ENCODE data around the gene ECI2.

The ECI2 gene

DNA sequence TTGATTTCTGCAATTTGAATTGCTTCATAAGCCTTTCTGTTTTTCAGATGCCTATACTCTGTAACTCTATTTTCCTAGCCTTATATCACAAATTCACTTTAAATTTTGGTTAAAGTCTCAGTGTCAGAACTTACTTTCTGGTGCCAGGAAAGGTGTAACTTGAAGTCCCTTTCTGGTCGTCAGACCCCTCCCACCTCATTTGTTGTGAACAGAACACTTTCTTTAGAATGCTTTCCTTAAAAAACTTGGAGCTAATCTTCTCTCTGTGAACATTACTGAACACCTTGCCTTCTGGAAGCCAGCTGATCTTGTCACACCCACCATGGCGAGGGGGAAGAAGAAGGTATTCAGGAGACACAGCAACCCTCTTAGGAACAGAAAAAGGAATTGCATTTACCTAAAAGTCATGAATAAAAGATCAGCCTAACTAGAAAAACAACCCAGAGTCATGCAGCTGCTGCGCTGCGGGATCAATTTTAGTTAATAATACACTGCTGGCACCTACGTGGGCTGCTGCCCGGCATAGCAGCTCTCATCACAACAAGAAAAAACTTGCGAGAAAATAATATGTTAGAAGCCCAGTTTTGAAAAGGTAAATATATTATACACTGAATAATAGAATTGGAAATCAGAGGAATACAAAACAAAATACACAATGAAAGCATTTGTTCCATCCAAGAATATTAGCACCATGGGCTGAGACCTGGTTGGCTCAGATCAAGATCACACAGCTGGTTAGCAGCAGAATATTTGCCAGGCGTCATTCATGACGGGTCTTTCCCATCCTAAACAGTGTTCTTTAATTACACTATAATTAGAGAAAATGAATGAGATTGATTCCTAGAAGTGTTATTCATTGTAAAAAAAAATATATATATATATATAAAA, 50.7 kb downstream of the ECI2 start:
- H3K4me3 ChIP-seq (ENCODE audit: low read depth, low read length): no peak overlapping the region
- TF ChIP-seq, protein P1, sequence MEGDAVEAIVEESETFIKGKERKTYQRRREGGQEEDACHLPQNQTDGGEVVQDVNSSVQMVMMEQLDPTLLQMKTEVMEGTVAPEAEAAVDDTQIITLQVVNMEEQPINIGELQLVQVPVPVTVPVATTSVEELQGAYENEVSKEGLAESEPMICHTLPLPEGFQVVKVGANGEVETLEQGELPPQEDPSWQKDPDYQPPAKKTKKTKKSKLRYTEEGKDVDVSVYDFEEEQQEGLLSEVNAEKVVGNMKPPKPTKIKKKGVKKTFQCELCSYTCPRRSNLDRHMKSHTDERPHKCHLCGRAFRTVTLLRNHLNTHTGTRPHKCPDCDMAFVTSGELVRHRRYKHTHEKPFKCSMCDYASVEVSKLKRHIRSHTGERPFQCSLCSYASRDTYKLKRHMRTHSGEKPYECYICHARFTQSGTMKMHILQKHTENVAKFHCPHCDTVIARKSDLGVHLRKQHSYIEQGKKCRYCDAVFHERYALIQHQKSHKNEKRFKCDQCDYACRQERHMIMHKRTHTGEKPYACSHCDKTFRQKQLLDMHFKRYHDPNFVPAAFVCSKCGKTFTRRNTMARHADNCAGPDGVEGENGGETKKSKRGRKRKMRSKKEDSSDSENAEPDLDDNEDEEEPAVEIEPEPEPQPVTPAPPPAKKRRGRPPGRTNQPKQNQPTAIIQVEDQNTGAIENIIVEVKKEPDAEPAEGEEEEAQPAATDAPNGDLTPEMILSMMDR (IDR thresholded peaks at IDR 0.05; ENCODE audit: low read depth, low read length): no peak
- in situ Hi-C loops (cut with HindIII; ENCODE audit: low sequenced_read_pairs): no loop called here
- no peak for DNase-seq (ENCODE audit: low read depth, low spot score)

DNA sequence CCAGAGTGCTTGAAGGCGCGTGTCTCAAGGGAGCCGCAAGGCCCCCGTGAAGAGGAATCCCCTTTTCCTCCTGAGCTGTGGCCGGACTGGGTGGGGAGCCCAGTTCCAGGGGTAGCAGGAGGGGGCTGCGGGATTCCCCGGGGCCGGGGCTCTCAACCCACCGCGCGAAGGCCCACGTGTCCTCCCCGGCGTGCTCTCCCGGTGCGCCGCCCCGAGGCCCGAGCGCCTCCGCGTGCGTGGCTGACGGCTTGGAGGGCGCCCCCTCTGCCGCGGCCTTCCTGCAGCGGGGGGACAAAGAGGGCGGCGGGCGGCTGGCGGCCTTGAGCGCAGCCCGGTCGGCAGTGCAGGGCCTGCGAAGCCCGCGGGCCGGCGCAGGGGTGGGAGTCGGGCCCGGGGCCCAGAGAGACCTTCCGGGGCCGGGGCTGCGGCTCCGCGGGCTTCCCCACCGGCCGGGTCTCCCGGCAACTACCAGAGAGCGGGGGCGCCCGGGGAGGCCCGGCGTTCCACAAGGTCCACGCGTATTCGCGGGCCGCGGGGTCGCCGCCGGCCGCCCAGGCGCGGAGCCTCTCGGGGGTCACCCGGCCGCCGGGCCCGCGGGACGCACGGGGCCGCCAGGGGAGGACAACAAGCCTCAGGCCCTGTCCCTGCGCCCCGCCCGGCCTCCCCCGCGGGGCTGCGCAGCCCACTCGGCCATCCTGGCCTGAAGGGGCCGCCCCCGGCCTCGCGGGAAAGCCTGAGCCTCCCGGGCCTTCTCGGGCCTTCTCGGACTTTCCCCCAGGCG, 56.5 kb downstream of the ECI2 start, which contains the start of gene FAM217A:
Gene FAM217A (minus strand): TSS at position 447 of the 781 bp plus-strand sequence. CDS start 1,723 bp downstream, outside the sequence.
- DNase-seq (ENCODE audit: low read depth, low spot score): no peak
- H3K4me3 ChIP-seq (ENCODE audit: low read depth, low read length): no peak within 1 kb of the TSS
- TF ChIP-seq, protein P1 (IDR thresholded peaks at IDR 0.05; ENCODE audit: low read depth, low read length): no peak
- in situ Hi-C loops (cut with HindIII; ENCODE audit: low sequenced_read_pairs): no loop called here

DNA sequence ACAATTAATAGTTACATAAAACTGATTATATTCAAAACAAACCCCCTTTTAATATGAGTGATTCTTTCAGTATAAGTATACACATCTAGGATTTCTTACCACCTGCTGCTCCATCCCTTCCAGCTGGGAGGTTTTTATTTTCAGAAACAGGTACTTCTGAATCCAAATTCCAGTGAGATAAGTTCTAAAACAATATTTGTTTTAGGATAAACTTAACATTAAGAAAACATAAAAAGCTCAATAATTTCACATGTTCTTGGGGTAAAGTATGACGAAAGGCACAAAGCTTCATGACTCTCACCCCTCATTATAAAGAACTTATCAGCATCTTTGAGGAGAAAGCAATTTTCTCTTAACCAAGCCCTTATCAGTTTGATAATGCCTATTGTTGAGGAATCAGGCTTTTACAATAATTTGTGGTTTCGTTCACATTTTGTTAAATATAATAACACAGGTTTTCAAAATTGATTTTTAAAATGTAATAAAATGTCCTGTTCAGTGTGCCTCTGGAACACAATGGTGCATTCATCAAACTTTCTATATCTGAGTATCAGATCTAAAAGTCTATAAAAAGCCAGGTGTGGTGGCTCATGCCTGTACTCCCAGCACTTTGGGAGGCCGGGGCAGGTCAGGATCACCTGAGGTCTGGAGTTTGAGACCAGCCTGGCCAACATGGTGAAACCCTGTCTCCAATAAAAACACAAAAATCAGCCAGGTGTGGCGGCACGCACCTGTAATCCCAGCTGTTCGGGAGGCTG, 60.7 kb downstream of the ECI2 start:
- in situ Hi-C loops (cut with HindIII; ENCODE audit: low sequenced_read_pairs): no loop called here
- TF ChIP-seq, protein P1 (IDR thresholded peaks at IDR 0.05; ENCODE audit: low read depth, low read length): no peak
- DNase-seq (ENCODE audit: low read depth, low spot score): no peak
- H3K4me3 ChIP-seq (ENCODE audit: low read depth, low read length): no peak overlapping the region

DNA sequence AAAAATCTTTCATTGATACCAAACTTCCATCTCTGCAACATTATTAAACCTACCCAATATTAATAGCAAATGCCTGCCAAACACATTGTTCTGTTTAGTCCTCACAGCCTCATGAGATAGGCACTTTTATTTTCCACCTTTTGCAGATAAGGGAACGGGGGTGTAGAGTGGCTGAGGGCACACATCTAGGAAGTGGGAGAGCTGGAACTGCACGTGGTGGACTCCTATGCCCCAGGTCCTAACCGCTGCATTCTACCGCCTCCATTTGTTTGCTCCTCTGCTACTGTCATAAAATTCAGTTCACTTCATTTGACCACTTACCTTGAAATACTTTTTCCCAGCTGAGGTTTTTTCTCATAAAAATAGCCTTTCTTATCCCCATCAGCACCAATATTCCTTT, 64.0 kb downstream of the ECI2 start:
- no peak for DNase-seq (ENCODE audit: low read depth, low spot score)
- in situ Hi-C loops (cut with HindIII; ENCODE audit: low sequenced_read_pairs): no loop called here
- H3K4me3 ChIP-seq (ENCODE audit: low read depth, low read length): no peak overlapping the region
- TF ChIP-seq, protein P1 (IDR thresholded peaks at IDR 0.05; ENCODE audit: low read depth, low read length): no peak

DNA sequence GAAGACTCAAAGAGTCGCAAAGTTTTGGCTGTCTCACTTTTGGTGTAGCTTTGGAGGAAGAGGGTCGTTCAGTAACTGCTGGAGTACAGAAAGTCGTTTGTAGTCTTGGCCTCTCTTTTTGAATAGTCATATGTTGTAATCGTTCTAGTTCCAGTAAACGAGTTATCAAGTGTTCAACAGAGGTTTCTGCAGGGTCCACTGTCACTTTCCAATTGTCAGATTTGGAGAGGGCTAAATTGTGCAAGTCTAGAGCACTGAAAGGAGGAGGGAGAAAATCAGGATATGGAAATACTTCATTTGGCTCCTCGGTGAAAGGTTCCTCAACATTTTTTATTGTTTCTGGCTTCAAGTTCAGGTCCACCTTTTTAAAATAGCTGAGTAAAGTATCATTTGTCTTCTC, 66.2 kb downstream of the ECI2 start:
- DNase-seq (ENCODE audit: low read depth, low spot score): no peak
- no peak overlapping the region for H3K4me3 ChIP-seq (ENCODE audit: low read depth, low read length)
- TF ChIP-seq, protein P1 (IDR thresholded peaks at IDR 0.05; ENCODE audit: low read depth, low read length): no peak
- in situ Hi-C loops (cut with HindIII; ENCODE audit: low sequenced_read_pairs): no loop called here

DNA sequence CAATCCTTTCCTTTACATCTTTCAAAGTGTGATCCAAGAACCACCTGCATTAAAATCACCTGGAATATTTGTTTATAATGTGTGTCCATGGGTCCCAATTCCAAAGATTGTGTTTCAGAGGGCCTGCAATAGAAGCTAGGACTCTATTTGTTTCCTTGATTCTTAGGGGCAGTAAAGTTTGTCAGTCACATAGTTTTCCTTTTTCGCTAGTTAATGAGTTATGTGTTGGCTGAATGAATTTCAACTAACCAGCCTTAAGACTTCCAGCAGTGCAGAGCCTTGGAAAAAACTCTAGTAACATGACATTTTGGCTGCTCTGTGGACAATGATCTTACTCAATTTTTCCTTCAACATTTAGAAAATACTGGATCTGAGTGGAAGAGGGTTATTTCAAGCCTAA, 67.7 kb downstream of the ECI2 start:
- in situ Hi-C loops (cut with HindIII; ENCODE audit: low sequenced_read_pairs): no loop called here
- no peak for DNase-seq (ENCODE audit: low read depth, low spot score)
- TF ChIP-seq, protein P1 (IDR thresholded peaks at IDR 0.05; ENCODE audit: low read depth, low read length): no peak
- H3K4me3 ChIP-seq (ENCODE audit: low read depth, low read length): no peak overlapping the region
